Natural killer cell (primary cell): ENCODE data around the gene CCDC40. TPM values are rescaled to one million over a fixed set of nuclear protein-coding genes. Genes with fewer than 3 reads are reported as not detected.

Experiments used
- ATAC-seq, 3 donors: fragments of 150-1000 bp in 2 of 3; fragments of 200-7000 bp in 1 of 3; cut with Tn5 transposase; 1 replicate in 1 of 3; 2 replicates in 2 of 3; pipeline ENCODE4 v1.10.0; 2021; ENCODE audit warnings: mild to moderate bottlenecking in 2 of 3, moderate library complexity in 2 of 3
- DNase-seq, 2 donors: peaks; one replicate each; pipeline versions ENCODE4 v3.0.0 to v3.0.0-alpha.2; 2013 to 2021; ENCODE audit warnings: mixed read lengths in 1 of 2
- H3K27ac ChIP-seq: one replicate; pipeline ENCODE4 v1.5.1; 2013; ENCODE audit warnings: mild to moderate bottlenecking, low read length
- H3K27me3 ChIP-seq: one replicate; pipeline ENCODE4 v1.6.1; 2013; ENCODE audit warnings: low read length; ENCODE audit not compliant: control insufficient read depth, insufficient read depth
- H3K36me3 ChIP-seq: one replicate; pipeline ENCODE4 v1.6.1; 2013; ENCODE audit warnings: low read length; ENCODE audit not compliant: control insufficient read depth, insufficient read depth
- H3K4me1 ChIP-seq: one replicate; pipeline ENCODE4 v1.6.1; 2013; ENCODE audit warnings: low read length; ENCODE audit not compliant: control insufficient read depth, insufficient read depth
- H3K4me3 ChIP-seq: one replicate; pipeline ENCODE4 v1.5.1; 2013; ENCODE audit warnings: low read length
- H3K9me3 ChIP-seq: one replicate; pipeline ENCODE4 v1.6.1; 2013; ENCODE audit warnings: low read length; ENCODE audit not compliant: control insufficient read depth, insufficient read depth
- H3K27ac Mint-ChIP-seq, 2 donors: one replicate each; pipeline ENCODE4 v1.8.0; 2022; ENCODE audit warnings: mild to moderate bottlenecking in 2 of 2, mixed read lengths in 2 of 2, moderate library complexity in 1 of 2
- H3K27me3 Mint-ChIP-seq, 2 donors: one replicate each; pipeline ENCODE4 v1.8.0; 2022; ENCODE audit warnings: low read depth in 2 of 2, mixed read lengths in 2 of 2
- H3K36me3 Mint-ChIP-seq: one replicate; pipeline ENCODE4 v1.8.0; 2022; ENCODE audit warnings: mixed read lengths
- H3K4me1 Mint-ChIP-seq, 2 donors: one replicate each; pipeline ENCODE4 v1.8.0; 2022; ENCODE audit warnings: mixed read lengths in 2 of 2
- H3K4me3 Mint-ChIP-seq: one replicate; pipeline ENCODE4 v1.8.0; 2022; ENCODE audit warnings: mild to moderate bottlenecking, moderate library complexity, mixed read lengths
- H3K9me3 Mint-ChIP-seq, 2 donors: one replicate each; pipeline ENCODE4 v1.8.0; 2022; ENCODE audit warnings: mixed read lengths in 2 of 2
- WGBS: methylation state at CpG from one replicate; pipeline ENCODE4 v1.1.7; 2013; ENCODE audit warnings: missing lambda C conversion rate; ENCODE audit not compliant: insufficient coverage; 5-methylcytosine and 5-hydroxymethylcytosine counted together
- intact Hi-C: fragments of 100-400 bp; cut with micrococcal nuclease; formaldehyde crosslinking; loops from one replicate; pipeline ENCODE4 v1.14.2; 2022
- total RNA-seq, 4 donors: library from RNA; stranded (reverse); fragments of 120-200 nt in 1 of 4; gene quantifications; one replicate each; pipeline versions ENCODE4 v1.2.3 to v1.2.4, GENCODE V29; 2013 to 2022
- TF ChIP-seq, protein P1 (sequence below): fragments of 200-600 bp; IDR thresholded peaks from one replicate; pipeline ENCODE4 v1.8.0; 2022; ENCODE audit warnings: antibody characterized with exemption

Gene CCDC40
- total RNA-seq, 3 donors from 2014 or later (not counting 1 experiment from before 2014, with no cell fraction given), result 0.95 to 2.4 (median 1.5) TPM

DNA sequence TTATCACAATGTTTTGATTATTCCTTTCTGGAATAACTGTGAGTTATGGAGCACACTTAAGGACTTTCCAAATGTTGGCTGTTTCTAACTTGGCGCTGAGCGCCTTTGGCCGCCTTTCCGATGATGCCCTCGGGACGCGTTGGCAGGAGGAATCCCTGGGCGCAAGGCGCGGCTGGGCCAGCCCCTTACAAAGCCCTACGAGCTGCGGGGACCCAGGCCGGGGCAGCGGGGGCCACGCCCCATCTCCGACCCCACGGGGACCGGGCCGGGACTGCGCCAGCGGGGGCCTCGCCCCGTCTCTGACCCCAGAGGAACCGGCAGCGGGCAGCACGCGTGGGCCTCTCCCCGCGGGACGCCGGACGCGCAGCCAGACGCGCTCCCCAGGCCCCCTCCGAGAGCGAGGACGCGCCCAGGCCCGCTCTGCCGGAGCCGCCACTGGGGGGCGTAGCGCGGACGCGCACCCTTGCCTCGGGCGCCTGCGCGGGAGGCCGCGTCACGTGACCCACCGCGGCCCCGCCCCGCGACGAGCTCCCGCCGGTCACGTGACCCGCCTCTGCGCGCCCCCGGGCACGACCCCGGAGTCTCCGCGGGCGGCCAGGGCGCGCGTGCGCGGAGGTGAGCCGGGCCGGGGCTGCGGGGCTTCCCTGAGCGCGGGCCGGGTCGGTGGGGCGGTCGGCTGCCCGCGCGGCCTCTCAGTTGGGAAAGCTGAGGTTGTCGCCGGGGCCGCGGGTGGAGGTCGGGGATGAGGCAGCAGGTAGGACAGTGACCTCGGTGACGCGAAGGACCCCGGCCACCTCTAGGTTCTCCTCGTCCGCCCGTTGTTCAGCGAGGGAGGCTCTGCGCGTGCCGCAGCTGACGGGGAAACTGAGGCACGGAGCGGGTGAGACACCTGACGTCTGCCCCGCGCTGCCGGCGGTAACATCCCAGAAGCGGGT lies 64.8 kb downstream of the CCDC40 start, which contains the start of gene GAA:
GAA (plus strand) TSS at position 571 of the 935 bp plus-strand sequence. CDS start 3,006 bp downstream, outside the sequence.
- Histone ChIP-seq H3K9me3 (no peaks in the 10 kb centered on the region), H3K27ac (peak within 1 kb of the TSS; percentile 75), H3K4me1 (peaks cover 20% of the 10 kb centered on the region), H3K4me3 (peak within 1 kb of the TSS; percentile 92), H3K36me3 (no peaks in the 10 kb centered on the region), H3K27me3 (no peaks in the 10 kb centered on the region)
- Mint-ChIP-seq H3K4me1 (peaks cover 15 to 19% of the 10 kb centered on the region in 2 donors), H3K36me3 (no peaks in the 10 kb centered on the region), H3K4me3 (peak within 1 kb of the TSS; percentile 92), H3K27ac (peak within 1 kb of the TSS; percentile 74 to 89), H3K27me3 (peaks cover 0 to 3% of the 10 kb centered on the region in 2 donors), H3K9me3 (no peaks in the 10 kb centered on the region)
- DNase-seq, result peak; percentile 94 to 95
- intact Hi-C loops, result no loop called here
- peak; percentile 91 to 95 (median 93) for ATAC-seq
- WGBS, result under 1% methylated on average over 114 of the region's 114 CpGs
- TF ChIP-seq, protein P1, sequence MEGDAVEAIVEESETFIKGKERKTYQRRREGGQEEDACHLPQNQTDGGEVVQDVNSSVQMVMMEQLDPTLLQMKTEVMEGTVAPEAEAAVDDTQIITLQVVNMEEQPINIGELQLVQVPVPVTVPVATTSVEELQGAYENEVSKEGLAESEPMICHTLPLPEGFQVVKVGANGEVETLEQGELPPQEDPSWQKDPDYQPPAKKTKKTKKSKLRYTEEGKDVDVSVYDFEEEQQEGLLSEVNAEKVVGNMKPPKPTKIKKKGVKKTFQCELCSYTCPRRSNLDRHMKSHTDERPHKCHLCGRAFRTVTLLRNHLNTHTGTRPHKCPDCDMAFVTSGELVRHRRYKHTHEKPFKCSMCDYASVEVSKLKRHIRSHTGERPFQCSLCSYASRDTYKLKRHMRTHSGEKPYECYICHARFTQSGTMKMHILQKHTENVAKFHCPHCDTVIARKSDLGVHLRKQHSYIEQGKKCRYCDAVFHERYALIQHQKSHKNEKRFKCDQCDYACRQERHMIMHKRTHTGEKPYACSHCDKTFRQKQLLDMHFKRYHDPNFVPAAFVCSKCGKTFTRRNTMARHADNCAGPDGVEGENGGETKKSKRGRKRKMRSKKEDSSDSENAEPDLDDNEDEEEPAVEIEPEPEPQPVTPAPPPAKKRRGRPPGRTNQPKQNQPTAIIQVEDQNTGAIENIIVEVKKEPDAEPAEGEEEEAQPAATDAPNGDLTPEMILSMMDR, result peak; percentile 80

DNA sequence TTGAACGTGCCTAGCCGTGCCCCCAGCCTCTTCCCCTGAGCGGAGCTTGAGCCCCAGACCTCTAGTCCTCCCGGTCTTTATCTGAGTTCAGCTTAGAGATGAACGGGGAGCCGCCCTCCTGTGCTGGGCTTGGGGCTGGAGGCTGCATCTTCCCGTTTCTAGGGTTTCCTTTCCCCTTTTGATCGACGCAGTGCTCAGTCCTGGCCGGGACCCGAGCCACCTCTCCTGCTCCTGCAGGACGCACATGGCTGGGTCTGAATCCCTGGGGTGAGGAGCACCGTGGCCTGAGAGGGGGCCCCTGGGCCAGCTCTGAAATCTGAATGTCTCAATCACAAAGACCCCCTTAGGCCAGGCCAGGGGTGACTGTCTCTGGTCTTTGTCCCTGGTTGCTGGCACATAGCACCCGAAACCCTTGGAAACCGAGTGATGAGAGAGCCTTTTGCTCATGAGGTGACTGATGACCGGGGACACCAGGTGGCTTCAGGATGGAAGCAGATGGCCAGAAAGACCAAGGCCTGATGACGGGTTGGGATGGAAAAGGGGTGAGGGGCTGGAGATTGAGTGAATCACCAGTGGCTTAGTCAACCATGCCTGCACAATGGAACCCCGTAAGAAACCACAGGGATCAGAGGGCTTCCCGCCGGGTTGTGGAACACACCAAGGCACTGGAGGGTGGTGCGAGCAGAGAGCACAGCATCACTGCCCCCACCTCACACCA lies 65.7 kb downstream of the CCDC40 start:
- Histone ChIP-seq H3K36me3 (no peaks in the 10 kb centered on the region), H3K27me3 (no peaks in the 10 kb centered on the region), H3K27ac (peak overlapping the region; percentile 75), H3K4me3 (peak overlapping the region; percentile 92), H3K4me1 (peaks cover 20% of the 10 kb centered on the region), H3K9me3 (no peaks in the 10 kb centered on the region)
- WGBS, result 35% methylated on average over 21 of the region's 21 CpGs
- no peaks in the 10 kb centered on the region for H3K9me3 Mint-ChIP-seq
- TF ChIP-seq, protein P1, result no peak
- peaks cover 15 to 19% of the 10 kb centered on the region in 2 donors for H3K4me1 Mint-ChIP-seq
- intact Hi-C loops, result no loop called here
- no peaks in the 10 kb centered on the region for H3K36me3 Mint-ChIP-seq
- peak overlapping the region; percentile 92 for H3K4me3 Mint-ChIP-seq
- ATAC-seq (peak in 2 of 3 donors; percentile 13), DNase-seq (no peak)
- peak overlapping the region; percentile 74 to 89 for H3K27ac Mint-ChIP-seq
- H3K27me3 Mint-ChIP-seq, result peaks cover 0 to 3% of the 10 kb centered on the region in 2 donors

DNA sequence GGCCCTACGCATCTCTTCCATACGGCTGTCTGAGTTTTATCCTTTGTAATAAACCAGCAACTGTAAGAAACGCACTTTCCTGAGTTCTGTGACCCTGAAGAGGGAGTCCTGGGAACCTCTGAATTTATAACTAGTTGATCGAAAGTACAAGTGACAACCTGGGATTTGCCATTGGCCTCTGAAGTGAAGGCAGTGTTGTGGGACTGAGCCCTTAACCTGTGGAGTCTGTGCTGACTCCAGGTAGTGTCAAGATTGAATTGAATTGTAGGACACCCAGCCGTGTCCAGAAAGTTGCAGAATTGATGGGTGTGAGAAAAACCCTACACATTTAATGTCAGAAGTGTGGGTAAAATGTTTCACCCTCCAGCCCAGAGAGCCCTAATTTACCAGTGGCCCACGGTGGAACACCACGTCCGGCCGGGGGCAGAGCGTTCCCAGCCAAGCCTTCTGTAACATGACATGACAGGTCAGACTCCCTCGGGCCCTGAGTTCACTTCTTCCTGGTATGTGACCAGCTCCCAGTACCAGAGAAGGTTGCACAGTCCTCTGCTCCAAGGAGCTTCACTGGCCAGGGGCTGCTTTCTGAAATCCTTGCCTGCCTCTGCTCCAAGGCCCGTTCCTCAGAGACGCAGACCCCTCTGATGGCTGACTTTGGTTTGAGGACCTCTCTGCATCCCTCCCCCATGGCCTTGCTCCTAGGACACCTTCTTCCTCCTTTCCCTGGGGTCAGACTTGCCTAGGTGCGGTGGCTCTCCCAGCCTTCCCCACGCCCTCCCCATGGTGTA lies 66.4 kb downstream of the CCDC40 start:
- peak overlapping the region; percentile 74 to 89 for H3K27ac Mint-ChIP-seq
- 95% methylated on average over 14 of the region's 15 CpGs for WGBS
- peaks cover 0 to 3% of the 10 kb centered on the region in 2 donors for H3K27me3 Mint-ChIP-seq
- H3K4me3 Mint-ChIP-seq, result peak overlapping the region; percentile 92
- TF ChIP-seq, protein P1, result no peak
- DNase-seq, result no peak
- peaks cover 20% of the 10 kb centered on the region for H3K4me1 ChIP-seq
- H3K27ac ChIP-seq, result no peak overlapping the region
- ATAC-seq, result no peak
- no peaks in the 10 kb centered on the region for H3K9me3 ChIP-seq
- H3K4me1 Mint-ChIP-seq, result peaks cover 15 to 19% of the 10 kb centered on the region in 2 donors
- H3K36me3 ChIP-seq, result no peaks in the 10 kb centered on the region
- H3K9me3 Mint-ChIP-seq, result no peaks in the 10 kb centered on the region
- H3K27me3 ChIP-seq, result no peaks in the 10 kb centered on the region
- intact Hi-C loops, result no loop called here
- H3K36me3 Mint-ChIP-seq, result no peaks in the 10 kb centered on the region
- H3K4me3 ChIP-seq, result no peak overlapping the region
